ENCODE results near the gene FCAMR.
A peak's percentile ranks its signal among the peaks of the same experiment; 100 is the strongest.

Gene FCAMR

GRCh38 chr1:206921772-206922265 is 48.4 kb downstream of the FCAMR start, which contains the start of gene FCMR:
Gene FCMR, minus strand, starts transcription at chr1:206921941. Its CDS starts 87 bp downstream, at chr1:206921854.
- H3K4me3 ChIP-seq (ENCODE audit: low read length), result peak within 1 kb of the TSS; percentile 48
- DNase-seq (ENCODE audit: low read depth, low spot score), result peak; percentile 87

GRCh38 chr1:206918076-206918475 is 52.2 kb downstream of the FCAMR start:
- DNase-seq (ENCODE audit: low read depth, low spot score), result peak; percentile 58
- H3K4me3 ChIP-seq (ENCODE audit: low read length), result no peak overlapping the region

GRCh38 chr1:206916000-206916709 is 54.1 kb downstream of the FCAMR start:
- no peak overlapping the region for H3K4me3 ChIP-seq (ENCODE audit: low read length)
- no peak for DNase-seq (ENCODE audit: low read depth, low spot score)

DNA sequence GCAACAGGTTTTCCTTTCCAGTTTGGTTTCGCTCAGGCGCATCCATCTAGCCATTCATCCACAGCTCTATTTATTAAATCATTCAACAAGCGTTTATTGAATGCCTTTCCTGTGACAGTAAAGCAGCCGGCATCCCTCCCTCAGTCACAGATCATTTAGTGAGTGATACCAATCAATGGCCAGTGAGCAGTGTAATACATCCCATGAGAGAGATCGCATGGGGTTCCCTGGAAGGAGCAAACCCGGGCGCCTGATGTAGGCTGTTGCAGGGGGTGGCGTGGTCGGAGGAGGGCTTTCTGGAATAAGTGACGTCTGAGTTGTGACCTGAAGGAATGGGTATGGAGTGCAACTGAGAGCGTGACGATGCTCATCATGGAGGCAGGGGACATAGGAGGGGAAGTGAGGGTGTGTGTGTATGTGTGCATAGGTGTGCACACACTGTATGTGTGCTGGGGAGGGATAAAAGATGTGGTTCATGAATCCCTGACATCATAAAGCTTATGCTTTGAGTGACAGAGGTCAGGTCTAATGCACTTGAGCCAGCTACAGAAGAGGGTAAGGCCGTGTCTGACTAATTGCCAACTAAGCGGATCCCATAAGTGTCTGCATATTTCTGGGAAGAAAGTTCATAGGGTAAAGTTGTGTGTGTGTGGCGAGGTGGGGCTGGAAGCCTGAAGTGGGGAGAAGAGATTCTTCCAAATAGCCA is 55.1 kb downstream of the FCAMR start:
- DNase-seq (ENCODE audit: low read depth, low spot score), result no peak

DNA sequence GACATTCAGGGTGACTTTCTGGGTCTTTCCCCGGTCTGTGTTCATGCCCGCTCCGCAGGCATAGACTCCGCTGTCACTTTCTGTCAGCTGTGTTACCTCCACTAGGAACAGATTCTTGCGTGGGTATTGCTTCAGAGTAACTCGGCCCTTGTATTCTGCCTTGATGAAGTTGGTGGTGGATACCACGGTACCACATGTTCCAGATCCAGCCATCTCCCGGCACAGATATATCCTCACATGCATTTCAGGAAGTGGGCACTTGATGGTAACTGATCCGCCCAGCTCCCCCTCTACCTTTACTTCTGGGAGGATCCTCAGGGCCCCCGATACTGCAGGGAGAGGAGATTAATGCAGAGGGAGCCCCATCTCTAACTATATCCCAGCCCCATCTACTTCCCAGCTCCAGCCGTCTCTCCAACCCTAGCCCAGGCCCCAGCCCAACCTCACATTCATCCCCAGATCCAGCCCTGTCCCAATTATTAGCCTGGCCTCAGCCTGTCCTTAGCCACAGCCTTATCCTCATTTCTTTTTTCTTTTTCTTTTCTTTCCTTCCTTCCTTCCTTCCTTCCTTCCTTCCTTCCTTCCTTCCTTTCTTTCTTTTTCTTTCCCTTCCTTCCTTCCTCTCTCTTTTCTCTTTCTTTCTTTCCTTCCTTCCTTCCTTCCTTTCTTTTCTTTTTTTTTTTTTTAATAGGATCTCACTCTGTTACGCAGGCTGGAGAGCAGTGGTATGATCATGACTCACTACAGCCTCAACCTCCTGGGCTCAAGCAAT is 56.3 kb downstream of the FCAMR start:
- no peak overlapping the region for H3K4me3 ChIP-seq (ENCODE audit: low read length)
- DNase-seq (ENCODE audit: low read depth, low spot score), result no peak

More for the DNA sequence above, 55.1 kb downstream of the FCAMR start:
- H3K4me3 ChIP-seq (ENCODE audit: low read length), result no peak overlapping the region

GRCh38 chr1:206912445-206913095 is 57.7 kb downstream of the FCAMR start:
- H3K4me3 ChIP-seq (ENCODE audit: low read length), result no peak overlapping the region
- DNase-seq (ENCODE audit: low read depth, low spot score), result peak; percentile 66

DNA sequence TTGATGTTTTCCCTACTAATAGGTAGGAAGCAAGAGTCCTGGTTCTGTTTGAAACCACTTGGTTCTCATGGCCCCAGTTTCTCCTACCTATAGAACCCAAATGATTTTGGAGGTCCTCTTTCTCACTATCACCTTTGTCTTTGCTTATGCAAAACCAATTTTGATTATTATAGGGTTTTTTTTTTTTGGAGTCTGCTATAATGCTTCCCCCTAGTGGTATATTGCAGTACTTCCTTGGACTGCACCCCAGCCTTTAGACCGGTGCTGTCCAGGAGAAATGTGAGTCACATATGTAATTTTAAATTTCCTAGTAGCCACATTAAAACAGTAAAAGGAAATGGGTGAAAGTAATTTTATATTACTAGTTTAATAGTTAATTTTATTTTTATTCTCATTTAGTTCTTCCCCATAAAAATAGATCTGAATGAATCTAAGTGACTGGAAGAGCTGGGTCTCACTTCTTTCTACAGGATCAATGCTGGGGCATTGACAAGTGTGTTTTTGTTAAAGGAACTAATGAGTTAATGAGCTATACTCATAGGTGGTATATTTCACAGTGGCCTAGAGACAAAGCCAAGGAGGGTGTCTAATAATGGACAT is 59.1 kb downstream of the FCAMR start:
- DNase-seq (ENCODE audit: low read depth, low spot score), result no peak
- no peak overlapping the region for H3K4me3 ChIP-seq (ENCODE audit: low read length)

GRCh38 chr1:206909883-206910318 is 60.4 kb downstream of the FCAMR start:
- DNase-seq (ENCODE audit: low read depth, low spot score), result no peak
- no peak overlapping the region for H3K4me3 ChIP-seq (ENCODE audit: low read length)

GRCh38 chr1:206909161-206909882 is 60.9 kb downstream of the FCAMR start:
- H3K4me3 ChIP-seq (ENCODE audit: low read length), result no peak overlapping the region
- no peak for DNase-seq (ENCODE audit: low read depth, low spot score)

- no peak overlapping the region for H3K4me3 ChIP-seq (ENCODE audit: low read length)
- DNase-seq (ENCODE audit: low read depth, low spot score), result no peak
Measured at GRCh38 chr1:206908038-206908437, 62.2 kb downstream of the FCAMR start.
